ENCODE data around the gene RAI1. TPM values are rescaled to one million over a fixed set of nuclear protein-coding genes. Genes with fewer than 3 reads are reported as not detected.

The RAI1 gene
- total RNA-seq, 4 donors from 2014 or later, result 20.3 to 46.1 (median 30.4) TPM

GRCh38 chr17:17713839-17714238 is 32.6 kb downstream of the RAI1 start:
- Histone ChIP-seq H3K27me3 (no peaks in the 10 kb centered on the region), H3K27ac (no peak overlapping the region), H3K4me1 (peaks cover 48% of the 10 kb centered on the region), H3K36me3 (no peaks in the 10 kb centered on the region), H3K4me3 (no peak overlapping the region), H3K9me3 (no peaks in the 10 kb centered on the region)
- 44% methylated on average over 7 of the region's 7 CpGs for WGBS
- TF ChIP-seq CTCF (IDR thresholded peaks at IDR 0.05), result no peak
- TF ChIP-seq POLR2A (IDR thresholded peaks at IDR 0.05), result no peak
- TF ChIP-seq EP300 (IDR thresholded peaks at IDR 0.05), result no peak
- no peak for TF ChIP-seq POLR2AphosphoS5 (IDR thresholded peaks at IDR 0.05)
- DNase-seq (ENCODE audit: low spot score in 2 of 2), result no peak

GRCh38 chr17:17714261-17714866 is 33.1 kb downstream of the RAI1 start:
- Histone ChIP-seq H3K27ac (no peak overlapping the region), H3K36me3 (no peaks in the 10 kb centered on the region), H3K4me1 (peaks cover 48% of the 10 kb centered on the region), H3K4me3 (no peak overlapping the region), H3K27me3 (no peaks in the 10 kb centered on the region), H3K9me3 (no peaks in the 10 kb centered on the region)
- TF ChIP-seq POLR2A (IDR thresholded peaks at IDR 0.05), result no peak
- TF ChIP-seq EP300 (IDR thresholded peaks at IDR 0.05), result no peak
- TF ChIP-seq CTCF (IDR thresholded peaks at IDR 0.05), result no peak
- no peak for TF ChIP-seq POLR2AphosphoS5 (IDR thresholded peaks at IDR 0.05)
- 62% methylated on average over 13 of the region's 16 CpGs for WGBS
- DNase-seq (ENCODE audit: low spot score in 2 of 2), result no peak

DNA sequence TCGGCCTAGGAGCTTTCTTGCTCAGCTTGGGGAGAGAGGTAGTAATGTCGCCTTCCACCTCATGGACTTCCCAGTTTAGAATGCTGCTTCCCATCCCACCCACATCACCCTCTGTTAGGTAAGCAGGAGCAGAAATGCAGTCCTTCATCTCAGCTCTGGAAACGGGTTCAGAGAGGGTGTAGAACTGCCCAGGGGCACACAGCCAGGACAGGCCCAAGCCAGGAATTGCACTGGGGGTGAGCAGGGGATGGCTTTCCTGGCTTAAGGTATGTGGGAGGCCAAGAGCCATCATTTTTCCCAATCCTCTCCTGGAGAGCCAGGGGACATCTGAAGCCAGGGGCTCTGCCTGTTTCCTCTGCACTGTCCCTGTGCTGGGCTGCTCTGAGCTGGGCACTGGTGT is 33.6 kb downstream of the RAI1 start:
- no peak overlapping the region for H3K4me3 ChIP-seq
- no peaks in the 10 kb centered on the region for H3K9me3 ChIP-seq
- peaks cover 51% of the 10 kb centered on the region for H3K4me1 ChIP-seq
- 86% methylated on average over 3 of the region's 3 CpGs for WGBS
- H3K36me3 ChIP-seq, result no peaks in the 10 kb centered on the region
- no peak for TF ChIP-seq POLR2A (IDR thresholded peaks at IDR 0.05)
- DNase-seq (ENCODE audit: low spot score in 2 of 2), result no peak
- no peak overlapping the region for H3K27ac ChIP-seq
- no peaks in the 10 kb centered on the region for H3K27me3 ChIP-seq

DNA sequence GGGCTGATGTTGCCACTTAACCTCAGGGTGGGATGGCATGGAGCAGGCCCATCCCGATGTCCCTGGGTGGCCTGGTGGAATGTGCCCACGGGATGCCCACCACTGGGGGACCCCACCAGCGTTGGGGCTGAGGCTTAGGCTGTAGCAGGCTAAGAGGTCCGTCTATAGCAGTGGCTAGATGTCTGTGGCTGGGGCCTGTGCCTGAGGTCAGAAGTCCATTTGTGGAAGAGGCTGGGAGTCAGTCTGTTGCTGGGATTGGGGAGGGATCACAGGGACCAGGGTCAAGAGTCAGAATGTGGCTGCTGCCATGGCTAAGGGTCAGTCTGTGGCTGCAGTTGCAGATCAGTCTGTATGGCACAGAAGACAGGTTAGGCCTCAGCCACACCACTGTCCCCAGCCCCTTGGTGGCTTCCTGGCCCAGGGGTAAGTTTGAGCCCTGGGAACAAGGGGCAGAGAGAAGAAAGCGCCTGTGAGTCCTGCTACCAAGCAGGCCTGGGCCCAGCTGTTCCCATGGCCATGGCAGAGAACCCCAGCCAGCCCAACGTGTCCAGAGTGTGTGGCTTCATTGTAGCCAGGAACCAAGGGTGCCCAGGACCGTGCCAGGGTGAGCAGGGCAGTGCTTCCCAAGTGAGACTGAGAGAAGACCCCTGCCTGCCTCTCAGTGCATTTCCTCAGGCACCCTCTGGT is 35.7 kb downstream of the RAI1 start:
- H3K27ac ChIP-seq, result no peak overlapping the region
- TF ChIP-seq POLR2A (IDR thresholded peaks at IDR 0.05), result no peak
- TF ChIP-seq EP300 (IDR thresholded peaks at IDR 0.05), result no peak
- no peak for TF ChIP-seq POLR2AphosphoS5 (IDR thresholded peaks at IDR 0.05)
- TF ChIP-seq CTCF (IDR thresholded peaks at IDR 0.05), result no peak
- DNase-seq (ENCODE audit: low spot score in 2 of 2), result no peak
- WGBS, result 75% methylated on average over 2 of the region's 7 CpGs
- peaks cover 55% of the 10 kb centered on the region for H3K4me1 ChIP-seq
- no peaks in the 10 kb centered on the region for H3K36me3 ChIP-seq
- no peaks in the 10 kb centered on the region for H3K27me3 ChIP-seq
- no peak overlapping the region for H3K4me3 ChIP-seq
- H3K9me3 ChIP-seq, result no peaks in the 10 kb centered on the region

GRCh38 chr17:17718251-17718650 is 37.0 kb downstream of the RAI1 start:
- no peak for DNase-seq (ENCODE audit: low spot score in 2 of 2)
- Histone ChIP-seq H3K27ac (no peak overlapping the region), H3K36me3 (no peaks in the 10 kb centered on the region), H3K9me3 (no peaks in the 10 kb centered on the region), H3K4me3 (no peak overlapping the region), H3K4me1 (peaks cover 58% of the 10 kb centered on the region), H3K27me3 (no peaks in the 10 kb centered on the region)
- WGBS, result 62% methylated on average over 5 of the region's 5 CpGs
- no peak for TF ChIP-seq CTCF (IDR thresholded peaks at IDR 0.05)
- no peak for TF ChIP-seq POLR2A (IDR thresholded peaks at IDR 0.05)
- no peak for TF ChIP-seq EP300 (IDR thresholded peaks at IDR 0.05)
- TF ChIP-seq POLR2AphosphoS5 (IDR thresholded peaks at IDR 0.05), result no peak

Measured in suprapubic skin (tissue), 4 donors.